Uterus (tissue), 4 donors: Measurements from ENCODE around the gene SCFD2. TPM values are rescaled to one million over a fixed set of nuclear protein-coding genes. Genes with fewer than 3 reads are reported as not detected.
A peak's percentile ranks its signal among the peaks of the same experiment; 100 is the strongest.

Experiments
- DNase-seq, 2 donors: peaks; one replicate each; pipeline ENCODE4 v3.0.0-alpha.2; 2019 to 2020
- H3K27ac ChIP-seq, 2 donors: fragments of 200-600 bp; sonication (generic); 1 replicate in 1 of 2; 2 replicates in 1 of 2; pipeline ENCODE4 v1.5.1; 2016 to 2018
- H3K27me3 ChIP-seq, 2 donors: fragments of 200-600 bp; sonication (generic); one replicate each; pipeline ENCODE4 v1.5.1; 2018 to 2019; ENCODE audit warnings: control low read depth in 1 of 2
- H3K36me3 ChIP-seq, 2 donors: fragments of 200-600 bp; sonication (generic); one replicate each; pipeline ENCODE4 v1.5.1; 2019; ENCODE audit warnings: control low read depth in 1 of 2
- H3K4me1 ChIP-seq, 2 donors: fragments of 200-600 bp; sonication (generic); one replicate each; pipeline ENCODE4 v1.5.1; 2018 to 2019; ENCODE audit warnings: control low read depth in 1 of 2
- H3K4me3 ChIP-seq, 2 donors: fragments of 200-600 bp; sonication (generic); 1 replicate in 1 of 2; 2 replicates in 1 of 2; pipeline ENCODE4 v1.5.1; 2018 to 2019; ENCODE audit warnings: mild to moderate bottlenecking in 1 of 2
- H3K9me3 ChIP-seq, 2 donors: fragments of 200-600 bp; sonication (generic); one replicate each; pipeline ENCODE4 v1.5.1; 2019; ENCODE audit warnings: control low read depth in 1 of 2
- POLR2A ChIP-seq, 2 donors: fragments of 450-650 bp; IDR thresholded peaks; one replicate each; pipeline ENCODE4 v1.6.1; 2016; ENCODE audit warnings: antibody characterized with exemption in 2 of 2, mild to moderate bottlenecking in 1 of 2, moderate library complexity in 1 of 2
- intact Hi-C: fragments of 100-400 bp; cut with DNase I; formaldehyde crosslinking; loops from one replicate; pipeline ENCODE4 v1.15.1; 2023; ENCODE audit warnings: low total_unique reads
- total RNA-seq, 4 donors: library from RNA; depleted of rRNA in 3 of 4; stranded (reverse); fragments of >200 nt in 3 of 4; gene quantifications; one replicate each; pipeline versions ENCODE4 v1.1.0 to v1.2.4, GENCODE V29; 2014 to 2023
- TF ChIP-seq, protein P1 (sequence below), 4 experiments: fragments of 200-600 bp in 2 of 4; fragments of 450-650 bp in 2 of 4; sonication (generic) in 2 of 4; IDR thresholded peaks; one replicate each; pipeline ENCODE4 v1.5.1; 2016 to 2019; ENCODE audit warnings: antibody characterized with exemption in 4 of 4, mild to moderate bottlenecking in 2 of 4, moderate library complexity in 1 of 4
- donor health status: DM: yes; HTN: yes; CAD: no.

The SCFD2 gene
- total RNA-seq, 4 donors from 2014 or later, result 19.6 to 36.2 (median 24.5) TPM

DNA sequence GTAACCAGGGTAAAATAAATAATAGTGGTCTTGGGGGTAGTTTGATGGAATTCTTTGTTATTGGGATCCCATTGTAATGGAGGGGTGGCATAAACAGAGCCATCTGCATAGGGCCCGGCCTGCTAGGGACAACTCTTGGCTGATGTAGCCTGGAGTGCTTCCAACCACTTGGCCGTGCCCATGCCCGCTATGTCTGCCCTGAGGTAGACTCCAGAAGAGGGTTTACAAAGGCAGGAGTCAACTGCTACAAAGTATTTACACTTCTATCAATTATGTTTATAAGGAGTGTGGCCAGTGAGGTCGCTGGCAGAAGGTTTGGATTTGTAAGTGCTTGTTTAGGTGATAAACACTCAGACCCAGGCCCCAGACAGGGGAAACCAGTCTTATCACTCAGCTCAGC lies 495.6 kb downstream of the SCFD2 start:
- no peaks in the 10 kb centered on the region for H3K36me3 ChIP-seq
- H3K4me3 ChIP-seq, result no peak overlapping the region
- DNase-seq, result no peak
- H3K27me3 ChIP-seq, result no peaks in the 10 kb centered on the region
- H3K4me1 ChIP-seq, result peaks cover 0 to 15% of the 10 kb centered on the region in 2 donors
- no peak for TF ChIP-seq POLR2A (IDR thresholded peaks at IDR 0.05)
- TF ChIP-seq, protein P1, sequence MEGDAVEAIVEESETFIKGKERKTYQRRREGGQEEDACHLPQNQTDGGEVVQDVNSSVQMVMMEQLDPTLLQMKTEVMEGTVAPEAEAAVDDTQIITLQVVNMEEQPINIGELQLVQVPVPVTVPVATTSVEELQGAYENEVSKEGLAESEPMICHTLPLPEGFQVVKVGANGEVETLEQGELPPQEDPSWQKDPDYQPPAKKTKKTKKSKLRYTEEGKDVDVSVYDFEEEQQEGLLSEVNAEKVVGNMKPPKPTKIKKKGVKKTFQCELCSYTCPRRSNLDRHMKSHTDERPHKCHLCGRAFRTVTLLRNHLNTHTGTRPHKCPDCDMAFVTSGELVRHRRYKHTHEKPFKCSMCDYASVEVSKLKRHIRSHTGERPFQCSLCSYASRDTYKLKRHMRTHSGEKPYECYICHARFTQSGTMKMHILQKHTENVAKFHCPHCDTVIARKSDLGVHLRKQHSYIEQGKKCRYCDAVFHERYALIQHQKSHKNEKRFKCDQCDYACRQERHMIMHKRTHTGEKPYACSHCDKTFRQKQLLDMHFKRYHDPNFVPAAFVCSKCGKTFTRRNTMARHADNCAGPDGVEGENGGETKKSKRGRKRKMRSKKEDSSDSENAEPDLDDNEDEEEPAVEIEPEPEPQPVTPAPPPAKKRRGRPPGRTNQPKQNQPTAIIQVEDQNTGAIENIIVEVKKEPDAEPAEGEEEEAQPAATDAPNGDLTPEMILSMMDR (IDR thresholded peaks at IDR 0.05), result no peak
- no peaks in the 10 kb centered on the region for H3K9me3 ChIP-seq
- H3K27ac ChIP-seq, result peak overlapping the region; percentile 67 to 70
- intact Hi-C loops, result no loop called here

DNA sequence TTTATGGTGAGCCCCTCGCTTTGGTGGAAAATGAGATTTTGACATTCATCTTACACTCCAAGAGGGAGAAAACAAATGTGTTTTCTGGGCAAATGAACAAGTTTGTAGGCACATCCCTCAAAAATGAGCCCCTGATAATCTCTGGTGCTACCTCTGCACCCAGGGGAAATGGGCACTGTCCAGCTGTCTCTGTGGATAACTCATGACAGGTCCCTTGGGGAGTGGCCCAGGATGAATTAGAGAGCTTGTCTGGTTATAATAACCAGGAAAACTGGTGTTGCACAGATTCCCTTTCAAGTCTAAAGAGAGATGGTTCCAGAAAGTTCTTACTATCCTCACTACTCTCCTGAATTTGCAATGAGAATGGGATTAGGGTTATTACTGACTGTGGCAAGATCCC lies 496.2 kb downstream of the SCFD2 start:
- TF ChIP-seq, protein P1 (IDR thresholded peaks at IDR 0.05), result no peak
- TF ChIP-seq POLR2A (IDR thresholded peaks at IDR 0.05), result no peak
- intact Hi-C loops, result loop anchor here (10.0 kb wide), 1 partner anchor 145 kb away; no protein-coding TSS in a partner anchor
- DNase-seq, result no peak
- Histone ChIP-seq H3K27me3 (no peaks in the 10 kb centered on the region), H3K27ac (peak overlapping the region; percentile 67 to 70), H3K4me3 (peak overlapping the region in 1 of 2 donors; percentile 10), H3K36me3 (no peaks in the 10 kb centered on the region), H3K9me3 (no peaks in the 10 kb centered on the region), H3K4me1 (peaks cover 0 to 15% of the 10 kb centered on the region in 2 donors)

DNA sequence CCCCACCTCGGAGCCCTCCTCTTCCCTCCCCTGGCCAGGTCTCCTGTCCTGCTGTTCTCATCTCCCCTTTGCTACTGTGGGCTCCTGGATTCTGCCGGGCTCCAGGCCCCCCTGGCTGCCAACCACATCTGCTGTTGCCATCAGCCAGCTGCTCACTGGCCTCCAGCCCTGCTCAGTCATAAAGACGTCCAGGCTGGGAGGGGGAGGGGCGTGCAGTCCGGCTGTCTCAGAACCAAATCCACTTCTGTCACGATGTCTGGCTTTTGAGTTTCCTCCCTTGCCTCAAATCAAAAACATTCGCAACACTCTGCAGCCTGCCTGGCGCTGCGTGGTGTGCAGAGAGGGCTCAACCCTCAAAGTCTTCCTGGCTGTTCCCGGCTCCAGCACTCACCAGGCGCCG lies 496.7 kb downstream of the SCFD2 start:
- peak overlapping the region in 1 of 2 donors; percentile 10 for H3K4me3 ChIP-seq
- TF ChIP-seq, protein P1 (IDR thresholded peaks at IDR 0.05), result no peak
- TF ChIP-seq POLR2A (IDR thresholded peaks at IDR 0.05), result no peak
- peak; percentile 73 for DNase-seq
- H3K27ac ChIP-seq, result peak overlapping the region; percentile 67 to 70
- H3K4me1 ChIP-seq, result peaks cover 0 to 15% of the 10 kb centered on the region in 2 donors
- intact Hi-C loops, result loop anchor here (10.0 kb wide), 1 partner anchor 144 kb away; no protein-coding TSS in a partner anchor
- H3K27me3 ChIP-seq, result no peaks in the 10 kb centered on the region
- H3K9me3 ChIP-seq, result no peaks in the 10 kb centered on the region
- H3K36me3 ChIP-seq, result no peaks in the 10 kb centered on the region

DNA sequence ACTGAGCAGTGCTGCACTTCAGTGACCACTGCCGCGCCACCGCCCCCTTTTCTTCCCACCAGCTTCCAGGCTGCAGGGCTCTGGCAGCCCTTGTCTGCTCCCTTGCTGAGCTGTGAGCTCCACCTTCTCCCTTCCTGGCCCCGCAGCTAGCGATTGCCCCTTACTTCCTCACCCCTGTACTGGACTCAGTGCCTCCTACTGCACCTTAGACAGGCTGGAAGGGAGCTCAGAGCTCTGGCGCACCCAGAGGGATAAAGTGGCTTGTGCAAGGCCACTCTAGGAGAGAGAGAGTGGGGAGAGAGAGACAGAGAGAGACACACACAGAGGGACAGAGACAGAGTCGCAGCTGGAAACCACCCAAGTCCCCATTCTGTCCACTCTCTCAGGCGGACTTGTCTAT lies 497.7 kb downstream of the SCFD2 start:
- Histone ChIP-seq H3K4me1 (peaks cover 0 to 15% of the 10 kb centered on the region in 2 donors), H3K4me3 (no peak overlapping the region), H3K9me3 (no peaks in the 10 kb centered on the region), H3K27me3 (no peaks in the 10 kb centered on the region), H3K36me3 (no peaks in the 10 kb centered on the region), H3K27ac (peak overlapping the region; percentile 67 to 70)
- peak; percentile 26 to 35 for DNase-seq
- TF ChIP-seq, protein P1 (IDR thresholded peaks at IDR 0.05), result no peak
- no peak for TF ChIP-seq POLR2A (IDR thresholded peaks at IDR 0.05)
- intact Hi-C loops, result loop anchor here (10.0 kb wide), 1 partner anchor 143 kb away; no protein-coding TSS in a partner anchor

DNA sequence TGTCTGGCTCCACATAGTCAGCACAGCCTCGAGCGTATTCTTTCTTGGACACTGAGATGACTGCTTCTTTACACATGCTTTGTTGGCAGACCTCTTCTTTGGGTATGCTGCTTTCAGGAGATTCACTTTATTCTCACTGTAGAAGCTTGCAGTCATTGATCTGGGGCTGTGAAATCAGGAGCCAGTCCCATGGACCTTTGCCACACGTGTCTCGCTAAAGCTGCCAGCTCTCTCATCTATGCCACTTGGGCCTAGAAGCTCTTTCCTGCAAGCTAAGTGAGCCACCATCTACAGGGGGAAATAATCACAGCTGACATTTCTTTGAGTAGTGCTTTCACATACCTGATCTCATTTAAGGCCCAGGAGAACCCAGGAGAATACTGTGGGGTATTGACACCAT lies 498.7 kb downstream of the SCFD2 start:
- H3K27ac ChIP-seq, result peak overlapping the region in 1 of 2 donors; percentile 70
- TF ChIP-seq POLR2A (IDR thresholded peaks at IDR 0.05), result no peak
- TF ChIP-seq, protein P1 (IDR thresholded peaks at IDR 0.05), result no peak
- peaks cover 0 to 15% of the 10 kb centered on the region in 2 donors for H3K4me1 ChIP-seq
- no peaks in the 10 kb centered on the region for H3K9me3 ChIP-seq
- no peaks in the 10 kb centered on the region for H3K36me3 ChIP-seq
- H3K27me3 ChIP-seq, result no peaks in the 10 kb centered on the region
- H3K4me3 ChIP-seq, result no peak overlapping the region
- intact Hi-C loops, result loop anchor here (10.0 kb wide), 1 partner anchor 142 kb away; no protein-coding TSS in a partner anchor
- no peak for DNase-seq
